A375 (cell line): ENCODE data around the gene GPR39. TPM values are rescaled to one million over a fixed set of nuclear protein-coding genes. Genes with fewer than 3 reads are reported as not detected.

Experiments
- small RNA-seq: library from RNA; depleted of rRNA; stranded (forward); fragments of <200 nt; gene quantifications from one replicate; pipeline ENCODE3, GENCODE V24; 2014
- total RNA-seq: library from RNA; depleted of rRNA; stranded (reverse); fragments of >200 nt; shearing (Covaris generic); gene quantifications from 2 replicates; pipeline ENCODE4 v1.2.3, GENCODE V29; 2014; rRNA removed

The GPR39 gene
- 4.0 and 7.0 TPM in 2 replicates for total RNA-seq

GRCh38 chr2:132416723-132417395 lies at the start of gene GPR39:
GPR39 (plus strand) TSS chr2:132416805.

GRCh38 chr2:132669908-132670495 lies 253.4 kb downstream of the GPR39 start, which contains the start of gene LYPD1:
LYPD1 (minus strand) TSS chr2:132670205; CDS start chr2:132669932, 273 bp downstream.

Small RNAs within 50 kb of the gene (small RNA-seq; reads per million reads assigned to genes)
- gene RNU6-175P: not detected
